Stimulated activated CD4-positive, alpha-beta T cell treated with anti-CD3 and anti-CD28 coated beads, Interleukin-1b, Interleukin-23, amount 100 ng/mL, for 1 hour (primary cell): ENCODE results near the gene OPA3.
"Not testable (repeated sequence)": the region's sequence is repeated elsewhere in the genome, so short reads cannot be mapped to it uniquely, and the experiment has no call there.

Experiments used
- DNase-seq, 2 donors: peaks; one replicate each; pipeline ENCODE4 v3.0.0-alpha.2; 2020; ENCODE audit warnings: low read depth in 2 of 2

OPA3 gene

DNA sequence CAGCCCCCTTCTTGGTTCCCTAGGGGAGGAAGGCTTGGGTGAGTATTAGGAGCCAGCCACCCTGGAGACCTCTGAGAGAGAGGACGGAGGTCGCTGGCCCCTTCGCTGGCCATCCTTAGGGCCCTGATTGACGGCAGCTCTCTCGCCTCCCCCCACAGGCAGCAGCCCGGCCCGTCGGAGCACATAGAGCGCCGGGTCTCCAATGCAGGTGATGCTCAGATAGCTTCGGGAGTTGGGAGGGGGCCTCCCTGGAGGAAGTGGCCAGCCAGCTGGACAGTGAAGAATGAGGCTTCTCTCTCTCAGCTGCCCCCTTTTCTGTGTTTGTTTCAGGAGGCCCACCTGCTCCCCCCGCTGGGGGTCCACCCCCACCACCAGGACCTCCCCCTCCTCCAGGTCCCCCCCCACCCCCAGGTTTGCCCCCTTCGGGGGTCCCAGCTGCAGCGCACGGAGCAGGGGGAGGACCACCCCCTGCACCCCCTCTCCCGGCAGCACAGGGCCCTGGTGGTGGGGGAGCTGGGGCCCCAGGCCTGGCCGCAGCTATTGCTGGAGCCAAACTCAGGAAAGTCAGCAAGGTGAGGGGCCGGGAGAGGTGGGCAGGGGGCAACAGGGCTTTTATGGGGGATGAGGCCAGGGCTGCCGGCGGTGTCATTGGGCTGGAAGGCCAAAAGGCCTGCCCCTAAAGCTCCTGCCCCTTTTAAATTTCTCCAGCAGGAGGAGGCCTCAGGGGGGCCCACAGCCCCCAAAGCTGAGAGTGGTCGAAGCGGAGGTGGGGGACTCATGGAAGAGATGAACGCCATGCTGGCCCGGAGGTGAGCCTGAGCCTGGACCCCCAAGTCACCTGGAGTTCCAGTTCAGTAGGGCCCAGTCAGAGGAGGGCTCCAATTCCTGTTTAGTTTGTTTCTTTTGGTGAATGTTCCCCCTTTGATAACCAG, 62.3 kb downstream of the OPA3 start:
- no peak for DNase-seq

DNA sequence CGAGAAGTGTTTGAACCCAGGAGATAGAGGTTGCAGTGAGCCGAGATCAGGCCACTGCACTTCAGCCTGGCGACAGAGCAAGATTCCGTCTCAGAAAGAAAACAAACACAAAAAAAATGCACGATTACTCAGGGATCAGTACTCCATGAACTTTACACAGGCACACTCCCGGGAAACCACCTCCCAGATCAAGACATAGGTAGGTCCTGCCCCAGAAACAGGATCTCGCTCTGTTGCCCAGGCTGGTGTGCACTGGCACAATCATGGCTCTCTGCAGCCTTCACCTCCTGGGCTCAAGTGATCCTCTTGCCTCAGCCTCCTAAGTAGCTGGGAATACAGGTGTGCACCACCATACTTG, 66.2 kb downstream of the OPA3 start:
- DNase-seq, result no peak

DNA sequence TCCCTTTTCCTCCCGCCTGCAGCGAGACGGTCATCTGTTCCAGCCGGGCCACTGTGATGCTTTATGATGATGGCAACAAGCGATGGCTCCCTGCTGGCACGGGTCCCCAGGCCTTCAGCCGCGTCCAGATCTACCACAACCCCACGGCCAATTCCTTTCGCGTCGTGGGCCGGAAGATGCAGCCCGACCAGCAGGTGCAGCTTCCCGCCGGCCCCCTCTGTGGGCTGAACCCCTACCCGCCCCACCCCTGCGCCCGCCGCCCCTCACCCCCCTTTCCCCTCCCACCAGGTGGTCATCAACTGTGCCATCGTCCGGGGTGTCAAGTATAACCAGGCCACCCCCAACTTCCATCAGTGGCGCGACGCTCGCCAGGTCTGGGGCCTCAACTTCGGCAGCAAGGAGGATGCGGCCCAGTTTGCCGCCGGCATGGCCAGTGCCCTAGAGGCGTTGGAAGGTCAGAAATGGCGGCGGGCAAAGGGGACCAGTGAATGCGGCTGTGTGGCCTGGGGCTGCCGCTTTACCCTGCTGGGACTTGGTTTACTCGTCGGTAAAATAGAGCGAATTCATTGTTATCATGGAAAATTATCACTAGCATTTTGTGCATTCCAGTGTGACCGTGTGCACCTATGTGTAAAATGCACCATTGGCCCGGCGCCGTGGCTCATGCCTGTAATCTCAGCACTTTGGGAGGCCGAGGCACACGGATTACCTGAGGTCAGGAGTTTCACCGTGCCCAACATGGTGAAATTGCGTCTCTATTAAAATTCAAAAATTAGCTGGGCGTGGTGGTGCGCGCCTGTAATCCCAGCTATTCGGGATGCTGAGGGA, 66.7 kb downstream of the OPA3 start:
- no peak for DNase-seq

GRCh38 chr19:45517238-45517637, 67.4 kb downstream of the OPA3 start:
- no peak for DNase-seq

DNA sequence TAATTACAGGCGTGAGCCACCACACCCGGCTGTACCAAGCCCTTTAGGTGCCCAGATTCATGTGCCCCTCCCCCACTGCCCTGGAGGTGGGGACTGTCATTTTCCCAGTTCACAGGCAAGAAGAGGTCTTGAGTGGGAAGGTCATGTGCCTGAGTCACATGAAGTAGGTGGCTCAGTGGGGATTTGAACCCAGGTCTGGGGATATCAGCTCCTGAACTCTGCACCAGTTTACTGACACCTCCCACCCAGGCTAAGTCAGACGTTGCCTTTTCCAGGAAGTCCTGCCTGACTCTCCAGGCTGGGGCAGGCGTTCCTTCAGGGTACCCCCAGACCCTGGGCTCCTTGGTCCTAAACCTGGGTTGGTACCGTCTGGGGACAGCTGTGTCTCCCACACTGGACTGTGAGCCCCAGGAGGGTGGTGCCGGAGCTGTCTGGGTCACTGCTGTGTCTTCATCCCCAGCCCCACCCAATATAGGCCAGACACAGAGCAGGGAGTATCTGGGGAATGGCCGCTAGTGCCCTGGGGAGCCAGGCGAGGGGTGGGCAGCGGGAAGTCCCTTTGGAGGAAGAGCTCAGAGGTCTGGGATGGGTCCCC, 68.7 kb downstream of the OPA3 start:
- no peak for DNase-seq

- no peak for DNase-seq
Observed at GRCh38 chr19:45515081-45515624, 69.4 kb downstream of the OPA3 start.

DNA sequence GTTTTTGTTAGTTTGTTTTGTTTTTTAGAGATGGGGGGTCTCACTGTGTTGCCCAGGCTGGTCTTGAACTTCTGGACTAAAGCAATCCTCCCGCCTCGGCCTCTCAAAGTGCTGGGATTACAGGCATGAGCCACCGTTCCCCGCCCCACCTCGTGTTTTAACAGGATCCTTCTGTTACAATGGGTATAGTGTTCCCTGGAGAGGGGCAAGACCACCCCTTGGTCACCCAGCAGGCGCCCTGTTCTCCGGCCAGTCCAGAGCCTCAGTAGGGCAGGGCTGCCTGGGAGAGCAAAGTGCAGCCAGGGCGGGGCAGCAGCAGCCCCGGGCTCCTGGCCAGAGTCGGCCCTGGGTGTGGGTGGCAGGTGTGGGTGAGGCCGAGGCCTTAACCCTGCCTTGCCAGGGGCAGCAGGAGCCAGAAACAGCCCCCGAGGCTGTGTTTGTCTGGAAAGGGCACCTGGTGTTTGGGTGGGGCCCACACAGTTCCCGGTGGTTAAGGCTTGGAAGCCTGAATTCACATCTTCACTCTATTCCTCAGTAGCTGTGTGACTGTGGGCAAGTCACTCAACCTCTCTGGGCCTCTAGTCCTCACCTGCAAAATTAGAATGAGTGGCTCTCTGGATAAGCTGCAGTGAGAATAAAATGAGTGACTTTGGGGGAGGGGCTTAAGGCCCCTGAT, 70.1 kb downstream of the OPA3 start:
- DNase-seq, result no peak

DNA sequence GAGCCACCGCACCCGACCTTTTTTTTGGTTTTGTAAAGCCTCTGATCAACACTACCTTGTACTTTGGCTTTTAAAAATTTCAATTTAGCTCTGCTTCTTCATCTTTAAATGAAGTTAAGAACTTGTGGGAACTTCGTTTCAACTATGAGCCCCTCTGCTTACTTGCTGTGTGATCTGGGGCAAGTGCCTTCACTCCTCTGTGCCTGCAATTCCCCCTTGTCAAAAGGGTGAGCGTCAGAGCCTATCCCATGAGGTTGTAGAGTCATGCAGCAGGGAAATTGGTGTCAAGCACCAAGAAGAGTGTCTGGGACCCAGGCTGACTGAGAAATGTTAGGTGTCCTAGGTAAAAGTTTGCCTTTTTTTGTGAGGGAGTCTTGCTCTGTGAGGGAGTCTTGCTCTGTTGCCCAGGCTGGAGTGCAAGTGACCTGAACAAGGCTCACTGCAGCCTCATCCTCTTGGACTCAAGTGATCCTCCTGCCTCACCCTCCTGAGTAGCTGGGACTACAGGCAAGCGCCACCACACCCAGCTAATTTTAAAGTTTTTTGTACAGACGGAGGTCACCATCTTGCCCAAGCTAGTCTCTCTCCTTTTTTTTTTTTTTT, 71.6 kb downstream of the OPA3 start:
- no peak for DNase-seq

DNA sequence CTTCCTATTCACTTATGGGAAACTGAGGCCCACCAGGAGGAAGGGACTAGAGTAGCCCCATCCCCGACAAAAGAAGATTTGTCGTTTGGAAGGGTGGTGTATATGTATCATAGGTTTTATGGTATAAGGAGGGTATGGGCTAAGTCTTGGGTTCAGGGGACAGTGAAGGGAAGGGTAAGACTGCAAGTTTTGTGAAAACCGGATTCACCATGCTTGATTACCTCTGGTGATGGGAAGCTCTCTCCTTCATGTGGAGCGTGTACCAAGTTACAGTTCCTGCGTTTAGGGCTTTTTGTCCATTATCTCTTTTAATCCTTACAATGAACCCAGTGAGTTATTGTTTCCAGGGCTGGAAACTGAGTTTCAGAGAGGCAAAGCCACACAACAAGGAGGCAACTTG, 73.5 kb downstream of the OPA3 start:
- DNase-seq, result no peak

GRCh38 chr19:45510352-45510751, 74.2 kb downstream of the OPA3 start:
- not testable (repeated sequence) for DNase-seq

DNA sequence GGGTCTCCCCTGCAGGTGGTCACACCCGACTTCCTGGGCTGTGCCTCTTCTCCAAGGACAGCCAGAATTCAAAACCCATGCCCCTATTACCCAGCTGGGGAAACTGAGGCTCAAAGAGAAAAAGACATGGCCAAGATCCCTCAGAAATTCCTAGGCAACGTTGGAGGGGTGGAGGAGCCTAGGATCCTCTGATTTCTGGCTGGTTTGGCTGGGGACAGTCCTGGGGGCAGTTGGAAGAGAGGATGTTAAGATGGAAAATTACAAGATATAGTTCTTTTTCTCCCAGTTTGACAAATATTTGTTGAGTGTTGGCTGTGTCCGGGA, 74.9 kb downstream of the OPA3 start:
- no peak for DNase-seq

- DNase-seq, result no peak
Observed at GRCh38 chr19:45508861-45509691, 75.5 kb downstream of the OPA3 start.

- no peak for DNase-seq
Observed at GRCh38 chr19:45508417-45508860, 76.2 kb downstream of the OPA3 start.

GRCh38 chr19:45507872-45508416, 76.7 kb downstream of the OPA3 start:
- DNase-seq, result no peak

GRCh38 chr19:45506989-45507871, 77.4 kb downstream of the OPA3 start, which contains the start of gene VASP:
Gene VASP (plus strand): TSS chr19:45507479. CDS start chr19:45507772, 293 bp downstream.
- DNase-seq, result peak; percentile 75 to 85

DNA sequence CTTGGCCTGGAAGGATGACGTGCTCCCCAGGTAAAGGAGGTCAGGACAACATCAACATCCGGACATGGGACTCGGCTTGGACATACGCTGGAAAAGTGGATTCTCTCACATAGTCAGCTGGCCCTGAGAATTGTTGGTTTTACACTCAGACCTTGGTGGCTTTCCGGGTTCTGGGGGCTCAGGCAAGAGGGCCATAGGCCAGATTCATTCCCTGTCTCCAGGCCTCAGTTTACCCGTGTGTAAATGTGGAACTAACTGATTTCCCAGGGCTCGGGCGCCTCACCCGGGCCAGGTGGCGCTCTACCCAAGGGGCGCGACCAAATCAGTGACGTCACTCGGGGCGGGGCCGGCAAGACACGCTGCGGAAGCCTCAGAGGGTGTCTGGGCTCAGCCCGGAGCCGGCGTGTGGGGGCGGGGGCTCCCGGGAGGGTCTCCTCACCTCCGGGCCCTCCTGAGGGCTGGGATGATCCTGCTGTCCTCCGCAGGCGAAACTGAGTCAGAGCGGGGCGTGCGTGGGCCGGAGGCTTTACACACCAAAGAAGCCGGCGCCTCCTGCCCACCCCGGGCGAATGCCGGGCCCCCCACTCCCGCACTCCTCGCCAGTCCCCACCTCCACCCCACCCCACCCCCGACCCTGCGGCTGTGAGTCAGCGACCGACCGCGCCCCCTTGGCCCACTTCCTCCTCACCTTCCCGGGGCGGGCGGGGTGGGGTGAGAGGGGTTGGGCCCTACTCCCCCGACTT, 78.2 kb downstream of the OPA3 start:
- peak; percentile 92 to 99 for DNase-seq

DNA sequence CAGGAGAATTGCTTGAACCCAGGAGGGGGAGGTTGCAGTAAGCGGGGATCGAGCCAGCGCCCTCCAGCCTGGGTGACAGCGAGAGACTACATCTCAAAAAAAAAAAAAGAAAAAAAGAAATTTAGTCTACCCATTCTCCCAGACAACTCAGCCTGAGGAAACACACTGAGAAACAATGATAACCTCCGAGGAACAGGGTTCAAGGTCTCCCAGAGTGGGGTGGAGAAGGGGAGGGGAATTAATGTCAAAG, 78.7 kb downstream of the OPA3 start:
- no peak for DNase-seq

DNA sequence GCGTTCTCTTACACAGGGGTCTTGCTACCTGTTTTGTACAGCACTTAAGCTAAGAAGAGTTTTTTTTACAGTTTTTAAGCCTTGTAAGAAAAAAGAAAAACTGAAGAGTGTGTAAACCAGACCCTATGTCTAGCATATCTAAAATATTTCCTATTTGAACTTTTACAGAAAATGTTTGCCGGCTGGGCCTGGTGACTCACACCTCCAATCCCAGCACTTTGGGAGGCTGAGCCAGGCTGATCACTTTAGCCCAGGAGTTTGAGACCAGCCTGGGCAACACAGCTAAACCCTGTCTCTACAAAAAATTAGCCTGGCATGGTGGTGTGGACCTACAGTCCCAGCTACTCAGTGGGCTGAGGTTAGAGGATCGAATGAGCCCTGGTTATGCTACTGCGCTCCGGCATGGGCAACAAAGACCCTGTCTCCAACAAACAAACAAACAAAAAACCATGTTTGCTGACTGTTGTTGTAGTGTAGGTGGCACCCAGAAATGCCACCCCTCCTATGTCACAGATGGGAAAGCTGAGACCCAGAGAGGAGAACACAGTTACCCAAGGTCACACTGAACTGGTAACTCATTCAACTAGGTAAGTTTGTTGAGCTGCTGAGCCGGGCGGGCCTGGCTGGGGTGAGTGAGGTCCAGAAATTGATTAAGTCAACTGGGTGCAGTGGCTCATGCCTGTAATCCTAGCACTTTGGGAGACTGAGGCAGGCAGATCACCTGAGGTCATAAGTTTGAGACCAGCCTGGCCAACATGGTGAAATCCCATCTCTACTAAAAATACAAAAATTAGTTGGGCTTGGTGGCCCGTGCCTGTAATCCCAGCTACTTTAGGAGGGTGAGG, 79.2 kb downstream of the OPA3 start:
- DNase-seq, result no peak
